NOMO-1 treated with DMSO at 0.1 percent for 48 hours (cell line): ENCODE results near the gene WDR5.

Source experiments
- DNase-seq: peaks from one replicate; lab custom pipeline; 2025; ENCODE audit not compliant: unreplicated experiment; lab: John Stamatoyannopoulos, UW

Gene WDR5

GRCh38 chr9:134205672-134206310 lies 69.9 kb downstream of the WDR5 start:
- DNase-seq, result no peak

- DNase-seq, result no peak
These were observed 70.7 kb downstream of the WDR5 start for GRCh38 chr9:134206311-134207300.

GRCh38 chr9:134208310-134208841 lies 72.5 kb downstream of the WDR5 start:
- no peak for DNase-seq

GRCh38 chr9:134208981-134209725 lies 73.3 kb downstream of the WDR5 start:
- DNase-seq, result no peak
